CD4-positive, alpha-beta T cell treated with Interleukin-15 for 4 hours (primary cell): ENCODE results near the gene ZBTB21.
"Not testable (repeated sequence)": the region's sequence is repeated elsewhere in the genome, so short reads cannot be mapped to it uniquely, and the experiment has no call there.

Experiments used
- DNase-seq: peaks from one replicate; pipeline ENCODE4 v3.0.0-alpha.2; 2020; ENCODE audit warnings: low spot score

The ZBTB21 gene

GRCh38 chr21:41967708-41968107 lies 42.5 kb downstream of the ZBTB21 start:
- no peak for DNase-seq

- DNase-seq = no peak
Observed at GRCh38 chr21:41966872-41967621, 43.1 kb downstream of the ZBTB21 start.

- no peak for DNase-seq
Observed at GRCh38 chr21:41966041-41966833, 43.9 kb downstream of the ZBTB21 start.

GRCh38 chr21:41965461-41966013 lies 44.6 kb downstream of the ZBTB21 start:
- DNase-seq = no peak

- DNase-seq = no peak
Observed at GRCh38 chr21:41965045-41965444, 45.1 kb downstream of the ZBTB21 start.

- no peak for DNase-seq
Observed at GRCh38 chr21:41964171-41964570, 46.0 kb downstream of the ZBTB21 start.

GRCh38 chr21:41962425-41962966 lies 47.7 kb downstream of the ZBTB21 start:
- DNase-seq = no peak

GRCh38 chr21:41961753-41962152 lies 48.4 kb downstream of the ZBTB21 start:
- DNase-seq = no peak

- no peak for DNase-seq
Observed at GRCh38 chr21:41961282-41961701, 48.9 kb downstream of the ZBTB21 start.

- DNase-seq = no peak
Observed at GRCh38 chr21:41960386-41960785, 49.8 kb downstream of the ZBTB21 start.

GRCh38 chr21:41959697-41960096 lies 50.5 kb downstream of the ZBTB21 start:
- not testable (repeated sequence) for DNase-seq

GRCh38 chr21:41958886-41959563 lies 51.1 kb downstream of the ZBTB21 start:
- no peak for DNase-seq

GRCh38 chr21:41957991-41958766 lies 52.0 kb downstream of the ZBTB21 start:
- DNase-seq = no peak

- DNase-seq = no peak
Observed at GRCh38 chr21:41956926-41957729, 53.0 kb downstream of the ZBTB21 start.

GRCh38 chr21:41955516-41955915 lies 54.6 kb downstream of the ZBTB21 start:
- no peak for DNase-seq

GRCh38 chr21:41954654-41955499 lies 55.3 kb downstream of the ZBTB21 start:
- no peak for DNase-seq

GRCh38 chr21:41953831-41954653 lies 56.1 kb downstream of the ZBTB21 start, which contains the start of gene C2CD2:
Gene C2CD2 (minus strand): TSS chr21:41954018. CDS start chr21:41953648, 370 bp downstream.
- DNase-seq = no peak

GRCh38 chr21:41953249-41953830 lies 56.8 kb downstream of the ZBTB21 start:
- no peak for DNase-seq
